GM12878 (cell line): Measurements from ENCODE around the gene DIAPH3. TPM values are rescaled to one million over a fixed set of nuclear protein-coding genes. Genes with fewer than 3 reads are reported as not detected.
A peak's percentile ranks its signal among the peaks of the same experiment; 100 is the strongest.

Experiments used
- ATAC-seq: fragments of 200-7000 bp; cut with Tn5 transposase; 3 replicates; pipeline ENCODE4 v1.9.1; 2020; ENCODE audit warnings: mild to moderate bottlenecking, moderate library complexity
- BruUV-seq: library from RNA; stranded (reverse); fragments of 400-500 nt; replicated peaks from 2 replicates; lab custom pipeline; 2021; lab: Mats Ljungman, UMichigan
- CTCF ChIA-PET: fragments of 300-600 bp; sonication (Branson Sonifier 250); formaldehyde crosslinking; extraction: SDS; loops from one replicate; lab custom pipeline; 2021; ENCODE audit warnings: inconsistent platforms; lab: Yijun Ruan, JAX
- POLR2A ChIA-PET: fragments of 350-600 bp; formaldehyde crosslinking; extraction: SDS; loops from one replicate; lab custom pipeline; 2021; ENCODE audit warnings: inconsistent platforms; lab: Charles Lee
- RAD21 ChIA-PET: fragments of 300-600 bp; sonication (Branson Sonifier 250); formaldehyde crosslinking; loops from one replicate; lab custom pipeline; 2023; ENCODE audit warnings: antibody characterized with exemption; ENCODE audit not compliant: unreplicated experiment; lab: Charles Lee
- SMC1A ChIA-PET: fragments of 300-600 bp; sonication (Branson Sonifier 250); formaldehyde crosslinking; loops from one replicate; lab custom pipeline; 2023; ENCODE audit not compliant: unreplicated experiment, uncharacterized antibody; lab: Charles Lee
- DNase-seq: peaks from one replicate; pipeline ENCODE4 v3.0.0-alpha.2; 2011; ENCODE audit warnings: low read depth, low spot score
- FAIRE-seq: peaks from 3 replicates; lab custom pipeline; 2011; peaks lifted over from hg19 to GRCh38; lab: Jason Lieb, UNC
- H2AFZ ChIP-seq: 2 replicates; pipeline ENCODE4 v1.6.0; 2011; ENCODE audit warnings: low read depth, low read length, control low read depth; ENCODE audit not compliant: control insufficient read depth
- H3K27ac ChIP-seq: 2 replicates; pipeline ENCODE4 v1.5.1; 2011; ENCODE audit warnings: control low read depth; ENCODE audit not compliant: control insufficient read depth, insufficient read depth
- H3K27me3 ChIP-seq, 2 experiments: replicated peaks in 1 of 2; 2 replicates each; pipeline versions ENCODE4 v1.6.0 to v1.6.1; 2011; ENCODE audit warnings: low read length in 1 of 2; ENCODE audit not compliant: control insufficient read depth in 2 of 2, insufficient read depth in 2 of 2
- H3K36me3 ChIP-seq, 2 experiments: 2 replicates each; pipeline ENCODE4 v1.5.1; 2011; ENCODE audit warnings: low read length in 1 of 2; ENCODE audit not compliant: control insufficient read depth in 2 of 2, insufficient read depth in 2 of 2
- H3K4me1 ChIP-seq: 2 replicates; pipeline ENCODE4 v1.6.1; 2011; ENCODE audit warnings: mild to moderate bottlenecking, low read length, moderate library complexity, mixed read lengths; ENCODE audit not compliant: control insufficient read depth, insufficient read depth
- H3K4me2 ChIP-seq: 2 replicates; pipeline ENCODE4 v1.6.0; 2011; ENCODE audit warnings: control low read depth; ENCODE audit not compliant: control insufficient read depth, insufficient read depth
- H3K4me3 ChIP-seq: fragments of 200-600 bp; sonication (generic); 2 replicates; pipeline ENCODE4 v1.5.1; 2016
- H3K79me2 ChIP-seq: 2 replicates; pipeline ENCODE4 v1.6.0; 2011; ENCODE audit warnings: low read length; ENCODE audit not compliant: control insufficient read depth, insufficient read depth
- H3K9ac ChIP-seq: 2 replicates; pipeline ENCODE4 v1.8.0; 2011; ENCODE audit warnings: low read length, control low read depth, mixed read lengths; ENCODE audit not compliant: control insufficient read depth, insufficient read depth
- H3K9me3 ChIP-seq: replicated peaks from 3 replicates; pipeline ENCODE4 v1.5.1; 2011; ENCODE audit warnings: mild to moderate bottlenecking, low read length; ENCODE audit not compliant: control insufficient read depth, insufficient read depth
- H4K20me1 ChIP-seq: 2 replicates; pipeline ENCODE4 v1.6.0; 2011; ENCODE audit not compliant: control insufficient read depth, insufficient read depth
- CBX3 ChIP-seq: fragments of 200-600 bp; sonication (generic); IDR thresholded peaks from 2 replicates; pipeline ENCODE4 v1.6.1; 2016; ENCODE audit warnings: low read depth, borderline replicate concordance
- CEBPB ChIP-seq, 2 experiments: fragments of 150-350 bp in 1 of 2; IDR thresholded peaks; 2 replicates each; pipeline ENCODE4 v1.6.1; 2012 to 2014; ENCODE audit warnings: low read depth in 2 of 2, low read length in 2 of 2, borderline replicate concordance in 1 of 2, inconsistent platforms in 1 of 2
- CHD4 ChIP-seq: fragments of 200-600 bp; sonication (generic); IDR thresholded peaks from 2 replicates; pipeline ENCODE4 v1.6.1; 2016; ENCODE audit warnings: mild to moderate bottlenecking
- HCFC1 ChIP-seq: fragments of 150-350 bp; IDR thresholded peaks from 2 replicates; pipeline ENCODE4 v1.6.1; 2014; ENCODE audit warnings: low read length
- KDM1A ChIP-seq: fragments of 200-600 bp; sonication (generic); IDR thresholded peaks from 2 replicates; pipeline ENCODE4 v1.6.1; 2016; ENCODE audit warnings: borderline replicate concordance
- LARP7 ChIP-seq: fragments of 450-650 bp; IDR thresholded peaks from 2 replicates; pipeline ENCODE4 v1.6.1; 2017; ENCODE audit warnings: mild to moderate bottlenecking
- MEF2B ChIP-seq: fragments of 450-650 bp; IDR thresholded peaks from 2 replicates; pipeline ENCODE4 v1.6.1; 2018; ENCODE audit warnings: mild to moderate bottlenecking, moderate library complexity; ENCODE audit not compliant: partially characterized antibody, poor library complexity, severe bottlenecking
- NFXL1 ChIP-seq: fragments of 450-650 bp; IDR thresholded peaks from 2 replicates; pipeline ENCODE4 v1.6.1; 2017; ENCODE audit warnings: antibody characterized with exemption, mild to moderate bottlenecking, borderline replicate concordance
- RELB ChIP-seq: fragments of 450-650 bp; IDR thresholded peaks from 2 replicates; pipeline ENCODE4 v1.6.1; 2017; ENCODE audit warnings: low read depth, mild to moderate bottlenecking, moderate library complexity
- USF2 ChIP-seq: IDR thresholded peaks from 2 replicates; pipeline ENCODE4 v1.6.1; 2011; ENCODE audit warnings: low read depth, low read length, improper control_type of control experiment, borderline replicate concordance
- ZBTB11 ChIP-seq: fragments of 450-650 bp; formaldehyde crosslinking; IDR thresholded peaks from 2 replicates; pipeline ENCODE4 v1.5.0; 2022; ENCODE audit warnings: mild to moderate bottlenecking, missing genetic modification characterization
- ZNF592 ChIP-seq: fragments of 450-650 bp; IDR thresholded peaks from 2 replicates; pipeline ENCODE4 v1.6.1; 2017; ENCODE audit warnings: mild to moderate bottlenecking, moderate library complexity
- in situ Hi-C: fragments of 300-500 bp; cut with MboI; formaldehyde crosslinking; loops from 9 replicates; pipeline ENCODE4 v1.14.3; 2018; ENCODE audit warnings: mixed read lengths
- intact Hi-C: fragments of 100-400 bp; cut with micrococcal nuclease; formaldehyde crosslinking; loops from one replicate; pipeline ENCODE4 v1.14.2; 2022; ENCODE audit not compliant: unreplicated experiment
- polyA plus RNA-seq, 11 experiments: library from polyadenylated mRNA; depleted of rRNA in 4 of 11; unstranded in 6 of 11; stranded (reverse) in 5 of 11; fragments of >200 nt; fragmentation: Nextera tagmentation in 4 of 11; fragmentation: Illumina TruSeq in 1 of 11; extraction: Ambion mirVana in 4 of 11; extraction: Trizol in 1 of 11; gene quantifications; 1 replicate in 1 of 11; 2 replicates in 10 of 11; pipeline versions ENCODE4 v1.2.1 to v1.2.3, GENCODE V29; 2011 to 2016; ENCODE audit warnings: inconsistent platforms in 2 of 11, missing spikeins in 2 of 11, low read depth in 1 of 11
- total RNA-seq, 4 experiments: library from RNA; depleted of rRNA in 3 of 4; stranded (reverse); fragments of >200 nt in 3 of 4; fragmentation: Illumina TruSeq in 1 of 4; extraction: Trizol in 1 of 4; gene quantifications; 2 replicates each; pipeline versions ENCODE4 v1.2.1 to v1.2.3, GENCODE V29; 2013 to 2021

DIAPH3 gene
- total and polyA plus RNA-seq, 10 of the 15 experiments (the other 5 are each of a cell fraction or from before 2014, with no cell fraction given), result 10.1 to 25.2 (median 15.4) TPM

GRCh38 chr13:60155978-60156377, 7.8 kb downstream of the DIAPH3 start (continued):
- TF ChIP-seq RELB (no peak), USF2 (no peak)

- DNase-seq (no peak), ATAC-seq (peak; percentile 43; the same call in 2 of the 3 replicates), FAIRE-seq (no peak)
- no TSS peak for BruUV-seq
- intact Hi-C loops (no loop called here), in situ Hi-C loops (no loop called here)
- Histone ChIP-seq H3K9ac (no peak overlapping the region), H3K4me2 (no peak overlapping the region), H2AFZ (peak overlapping the region; percentile 37), H3K4me3 (no peak overlapping the region), H3K27ac (no peak overlapping the region), H3K36me3 (no peaks in the 10 kb centered on the region), H3K27me3 (no peaks in the 10 kb centered on the region), H4K20me1 (no peaks in the 10 kb centered on the region), H3K79me2 (peaks cover 23% of the 10 kb centered on the region), H3K9me3 (peaks cover 2% of the 10 kb centered on the region; the same call in 1 of the 3 replicates), H3K4me1 (no peaks in the 10 kb centered on the region)
- ChIA-PET CTCF (interaction anchor here (0.6 to 1.5 kb wide), 3 partner anchors 10 to 406 kb away, joined by 3 to 4 read pairs (median 3); no protein-coding TSS in a partner anchor), SMC1A (interaction anchor here (1.0 kb wide), 1 partner anchor 8 kb away, joined by 4 read pairs; no protein-coding TSS in a partner anchor), RAD21 (interaction anchor here (1.4 kb wide), 1 partner anchor 11 kb away, joined by 4 read pairs; the partner anchor contains the start of gene DIAPH3), POLR2A (interaction anchor here (1.0 to 1.3 kb wide), 2 partner anchors 12 to 55 kb away, joined by 4 to 6 read pairs; no protein-coding TSS in a partner anchor)
- no peak for TF ChIP-seq ZNF592
- no peak for TF ChIP-seq CHD4
- TF ChIP-seq KDM1A, result no peak
- TF ChIP-seq NFXL1, result no peak
- no peak for TF ChIP-seq HCFC1
- no peak for TF ChIP-seq CBX3
- TF ChIP-seq ZBTB11, result no peak
- no peak for TF ChIP-seq MEF2B
- no peak for TF ChIP-seq CEBPB (IDR thresholded peaks at IDR 0.05; ENCODE audit: borderline replicate concordance in 1 of 2, low read depth in 2 of 2, low read length in 2 of 2)
- no peak for TF ChIP-seq LARP7
These were observed 10.8 kb downstream of the DIAPH3 start for GRCh38 chr13:60152904-60153303.
